UCSD-AML1 (cell line): ENCODE results near the gene CYP2S1.
"Not testable (repeated sequence)": the region's sequence is repeated elsewhere in the genome, so short reads cannot be mapped to it uniquely, and the experiment has no call there.

Experiments
- DNase-seq: peaks from one replicate; lab custom pipeline; 2025; ENCODE audit not compliant: unreplicated experiment; lab: John Stamatoyannopoulos, UW

CYP2S1 gene

DNA sequence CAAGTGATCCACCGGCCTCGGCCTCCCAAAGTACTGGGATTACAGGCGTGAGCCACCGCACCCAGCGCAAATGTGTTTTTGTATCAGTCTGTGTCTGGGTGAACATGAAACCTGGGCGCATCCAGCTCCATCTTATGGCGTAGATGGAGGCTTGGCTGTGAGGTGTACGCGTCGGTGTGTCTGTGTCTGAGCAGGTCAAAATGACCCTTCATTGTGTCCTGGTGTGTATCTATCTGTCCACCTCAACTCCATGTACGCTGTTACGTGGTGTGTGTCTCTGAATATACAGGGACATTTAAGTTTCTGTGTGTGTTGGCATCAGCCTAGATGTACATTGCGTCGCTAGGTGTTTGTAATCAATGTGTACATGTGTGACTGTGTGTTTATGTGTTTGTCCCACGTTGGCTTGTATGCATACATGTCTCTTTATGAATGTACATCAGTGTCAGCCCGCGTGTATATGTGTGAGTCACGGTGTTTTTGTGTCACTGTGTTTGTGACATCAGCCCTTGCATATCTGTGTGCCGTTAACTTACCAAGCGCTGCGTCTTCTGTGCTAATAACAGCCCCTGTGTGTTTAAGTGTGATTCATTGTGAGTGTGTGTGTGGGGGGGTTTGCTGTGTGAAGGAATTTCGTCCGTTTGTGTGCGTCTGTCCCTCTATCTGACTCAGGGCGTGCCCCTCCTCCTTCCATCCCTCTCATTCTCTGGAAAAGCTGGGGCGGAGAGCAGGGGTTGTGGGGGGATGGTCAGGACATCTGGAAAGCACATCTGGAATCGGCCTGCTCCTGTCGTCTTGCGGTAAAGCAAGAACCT is 32.4 kb downstream of the CYP2S1 start:
- DNase-seq: no peak

DNA sequence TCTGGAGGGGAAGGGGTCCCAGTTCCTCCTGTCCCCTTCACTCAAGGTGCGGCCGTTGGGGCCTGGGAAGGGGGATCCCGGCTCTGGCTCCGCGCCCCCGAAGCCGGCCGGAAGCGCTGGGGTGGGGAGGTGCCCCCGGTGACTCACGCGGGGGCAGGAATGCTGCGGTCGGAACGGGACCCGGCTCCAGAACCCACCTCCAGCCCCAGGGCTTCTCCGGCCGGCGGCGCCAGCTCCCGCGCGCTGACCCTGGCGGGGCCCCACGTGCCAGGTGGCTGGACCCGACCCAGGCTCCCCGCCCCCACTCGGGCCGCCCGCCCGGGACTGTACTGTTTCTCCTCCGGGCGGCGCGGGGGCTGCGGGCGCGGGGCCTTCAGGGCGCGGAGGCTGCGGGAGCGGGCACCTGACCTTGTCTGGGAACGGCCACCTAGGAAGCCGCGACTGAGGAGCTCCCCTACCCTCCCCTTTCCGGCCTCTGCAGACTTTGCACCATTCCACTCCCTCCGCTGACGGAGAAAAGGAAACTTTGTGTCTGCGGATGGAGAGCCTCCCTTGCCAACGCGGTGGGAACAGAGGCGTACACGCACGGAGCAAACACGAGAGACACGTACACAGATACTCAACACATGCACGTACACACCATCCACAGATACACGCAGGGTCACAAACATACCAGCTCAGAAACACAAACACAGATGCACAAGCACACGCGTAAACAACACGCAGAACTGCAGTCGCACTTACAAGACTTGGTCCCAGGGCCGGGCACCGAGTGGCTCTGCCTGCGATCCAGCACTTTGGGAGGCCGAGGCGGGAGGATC is 33.2 kb downstream of the CYP2S1 start:
- DNase-seq: peak; percentile 36

DNA sequence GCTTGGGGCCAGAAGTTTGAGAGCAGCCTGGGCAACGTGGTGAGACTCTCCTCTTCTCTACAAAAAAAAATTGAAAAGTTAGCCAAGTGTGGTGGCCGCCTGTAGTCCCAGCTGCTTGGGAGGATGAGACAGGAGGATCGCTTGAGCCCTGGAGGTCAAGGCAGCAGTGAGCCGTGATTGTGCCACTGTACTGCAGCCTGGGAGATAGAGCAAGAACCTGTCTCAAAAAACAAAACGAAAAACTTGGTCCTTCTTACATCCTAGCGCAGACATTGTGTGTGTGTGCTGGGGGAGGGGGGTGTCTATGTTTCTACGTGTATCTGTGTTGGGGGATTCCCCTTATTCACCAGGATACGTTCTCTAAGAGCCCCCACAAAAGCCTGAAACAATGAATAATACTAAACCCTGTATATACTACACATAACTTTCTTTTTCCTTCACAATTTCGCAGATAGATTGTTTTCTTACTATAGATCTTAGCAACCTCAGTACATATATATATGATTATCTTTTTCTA is 33.9 kb downstream of the CYP2S1 start:
- no peak for DNase-seq

DNA sequence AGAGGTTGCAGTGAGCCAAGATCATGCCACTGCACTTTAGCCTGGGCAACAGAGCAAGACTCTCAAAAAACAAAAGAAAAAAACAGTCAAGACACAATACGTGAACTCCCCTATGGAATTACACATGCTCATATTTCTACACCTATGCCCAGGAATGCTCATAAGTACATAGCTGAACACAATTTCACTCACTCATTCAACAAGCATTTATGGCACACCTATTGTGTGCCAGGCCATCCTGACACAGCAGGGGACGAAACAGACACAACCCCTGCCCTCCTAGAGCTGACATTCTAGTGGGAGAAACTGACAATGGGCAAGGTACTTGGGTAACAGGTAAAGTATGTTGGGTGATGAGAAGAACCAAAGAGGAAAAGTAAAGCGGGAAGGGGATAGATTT is 35.5 kb downstream of the CYP2S1 start:
- DNase-seq: no peak

DNA sequence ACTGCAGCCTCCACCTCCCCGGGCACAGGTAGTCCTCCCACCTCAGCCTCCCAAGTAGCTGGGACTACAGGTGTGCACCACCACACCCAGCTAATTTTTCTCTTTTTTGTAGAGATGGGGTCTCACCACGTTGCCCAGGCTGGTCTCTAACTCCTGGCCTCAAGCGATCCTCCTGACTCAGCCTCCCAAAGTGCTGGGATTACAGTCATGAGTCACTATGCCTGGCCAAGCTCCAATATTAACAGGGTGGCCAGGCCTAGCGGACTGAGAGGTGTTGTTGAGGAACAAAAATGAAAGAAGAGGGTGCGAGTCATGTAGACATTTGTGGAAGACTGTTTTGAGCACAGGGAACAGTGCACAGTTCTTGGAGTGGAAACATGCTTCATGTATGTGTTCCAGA is 36.3 kb downstream of the CYP2S1 start:
- DNase-seq: not testable (repeated sequence)

DNA sequence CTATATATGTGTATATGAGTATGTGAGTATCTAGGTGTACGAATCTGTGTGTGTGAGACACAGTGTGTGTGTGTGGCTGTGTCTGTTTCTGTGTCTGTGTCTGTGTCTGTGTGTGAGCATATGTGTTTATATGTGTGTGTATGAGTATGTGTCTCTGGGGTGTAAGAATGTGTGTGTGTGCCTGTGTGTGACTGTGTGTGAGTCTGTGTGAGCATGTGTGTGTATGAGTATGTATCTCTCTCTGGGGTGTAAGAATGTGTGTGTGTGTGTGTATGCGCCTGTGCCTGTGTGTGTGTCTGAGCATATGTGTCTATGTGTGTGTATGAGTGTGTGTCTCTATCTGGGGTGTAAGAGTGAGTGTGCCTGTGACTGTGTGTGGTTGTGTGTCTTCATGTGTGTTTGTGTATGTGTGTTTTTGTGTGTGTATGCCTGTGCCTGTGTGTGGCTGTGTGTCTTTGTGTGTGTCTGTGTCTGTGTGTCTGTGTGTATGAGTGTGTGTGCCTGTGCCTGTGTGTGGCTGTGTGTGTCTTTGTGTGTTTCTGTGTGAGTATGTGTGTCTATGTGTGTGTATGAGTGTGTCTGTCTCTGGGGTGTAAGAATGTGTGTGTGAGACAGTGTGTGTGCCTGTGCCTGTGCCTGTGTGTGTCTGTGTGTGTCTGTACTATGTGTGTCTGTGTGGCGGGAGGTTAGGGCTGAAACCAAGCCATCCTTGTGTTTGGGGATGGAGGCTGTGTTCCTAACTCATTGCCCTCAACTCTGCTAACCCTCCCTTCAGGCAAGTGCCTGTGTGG is 37.2 kb downstream of the CYP2S1 start:
- no peak for DNase-seq

DNA sequence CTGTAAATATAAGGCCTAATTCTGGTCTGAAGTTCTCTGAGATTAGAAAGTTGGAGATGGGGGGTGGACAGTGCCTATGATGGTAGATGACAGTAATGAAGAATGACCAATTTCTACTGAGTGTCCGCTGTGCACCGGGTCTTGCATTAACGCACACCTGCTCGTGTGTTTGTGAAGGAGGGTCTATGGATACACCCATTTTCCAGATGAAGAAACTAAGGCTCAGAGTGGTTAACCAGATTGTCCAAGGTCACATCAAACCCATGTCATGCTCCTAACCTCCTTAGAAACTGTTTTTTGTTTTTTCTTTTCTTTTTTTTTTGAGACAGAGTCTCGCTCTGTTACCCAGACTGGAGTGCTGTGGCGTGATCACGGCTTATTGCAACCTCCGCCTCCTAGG is 39.7 kb downstream of the CYP2S1 start:
- DNase-seq: no peak

DNA sequence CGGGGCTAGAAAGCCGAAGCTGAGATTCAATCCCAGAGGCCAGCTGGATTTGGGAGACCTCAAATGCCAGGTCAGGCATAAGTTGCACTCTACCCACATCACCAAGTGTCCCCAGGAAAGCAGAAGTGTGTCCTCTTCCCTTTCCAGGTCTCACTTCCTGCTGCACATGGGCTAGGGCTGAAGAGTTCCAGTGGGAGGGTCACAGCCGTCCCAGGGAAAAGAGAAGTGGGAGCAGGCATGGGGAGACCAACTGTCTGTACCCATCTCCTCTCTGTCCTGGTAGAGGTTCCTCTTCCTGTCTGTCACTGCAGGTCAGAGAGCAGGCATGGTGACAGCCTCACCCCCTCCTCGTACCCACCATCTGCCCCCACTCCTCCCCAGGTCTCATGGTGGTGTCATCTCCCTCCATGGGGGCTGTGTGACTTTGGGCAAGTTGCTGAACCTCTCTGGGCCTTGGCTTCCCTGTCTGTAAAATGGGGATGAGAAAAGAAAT is 40.8 kb downstream of the CYP2S1 start:
- no peak for DNase-seq

DNA sequence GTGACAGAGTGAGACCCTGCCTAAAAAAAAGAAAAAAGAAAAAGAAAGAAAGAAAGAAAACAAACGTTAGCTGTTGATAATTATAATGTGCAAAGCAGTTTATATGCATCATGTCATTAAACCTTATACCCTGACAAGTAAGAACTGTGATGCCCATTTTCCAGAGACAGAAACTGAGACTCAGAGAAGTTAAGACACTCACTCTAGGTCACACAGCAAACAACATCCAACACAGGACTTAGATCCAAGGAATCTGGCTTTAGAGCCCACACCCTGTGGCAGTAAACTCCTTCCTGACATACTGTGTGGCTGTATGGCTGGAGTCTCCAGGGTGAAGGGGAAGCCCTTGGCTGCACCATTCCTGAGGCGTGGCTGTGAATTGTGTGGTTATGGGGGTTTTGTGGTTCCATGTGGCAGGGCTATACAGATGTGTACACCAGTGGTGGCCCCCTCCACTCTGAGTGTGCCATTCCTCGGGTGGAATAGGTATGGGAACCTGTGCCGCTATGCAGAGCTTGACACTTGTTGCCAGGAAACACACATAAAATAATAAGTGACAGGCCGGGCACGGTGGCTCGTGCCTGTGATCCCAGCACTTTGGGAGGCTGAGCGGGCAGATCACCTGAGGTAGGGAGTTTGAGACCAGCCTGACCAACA is 41.6 kb downstream of the CYP2S1 start:
- DNase-seq: no peak

DNA sequence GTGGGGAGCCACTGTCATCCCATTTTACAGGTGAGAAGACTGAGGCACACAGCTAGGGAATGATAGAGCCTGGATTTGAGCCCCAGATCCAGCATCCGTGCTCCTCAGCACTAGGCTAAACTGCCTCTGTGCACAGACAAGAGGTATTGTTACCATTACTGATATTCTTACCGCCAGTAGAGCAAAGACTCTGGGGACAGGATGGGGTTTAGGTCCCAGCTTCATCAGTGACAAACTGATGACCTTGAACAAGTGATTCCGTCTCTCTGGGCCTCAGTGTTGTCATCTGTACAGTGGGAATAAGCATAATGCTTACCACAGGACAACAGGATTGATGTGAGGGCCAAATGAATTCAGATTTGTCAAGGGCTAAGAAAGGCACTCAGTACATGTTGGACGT is 42.5 kb downstream of the CYP2S1 start:
- DNase-seq: no peak

DNA sequence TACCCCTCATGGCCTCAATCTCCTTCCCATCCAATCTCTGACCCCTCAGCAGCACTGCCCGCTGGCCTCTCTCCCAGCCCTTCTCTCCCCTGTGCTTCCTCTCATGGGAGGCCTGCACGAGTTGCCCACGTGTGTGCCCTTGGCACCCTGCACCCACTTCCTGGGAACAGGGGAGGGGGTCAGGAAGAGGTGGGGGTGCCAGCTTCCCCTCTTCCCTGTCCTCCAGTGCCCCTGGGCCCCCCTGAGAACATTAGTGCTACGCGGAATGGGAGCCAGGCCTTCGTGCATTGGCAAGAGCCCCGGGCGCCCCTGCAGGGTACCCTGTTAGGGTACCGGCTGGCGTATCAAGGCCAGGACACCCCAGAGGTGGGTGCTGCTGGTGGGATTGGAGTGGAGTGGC is 45.2 kb downstream of the CYP2S1 start:
- no peak for DNase-seq

DNA sequence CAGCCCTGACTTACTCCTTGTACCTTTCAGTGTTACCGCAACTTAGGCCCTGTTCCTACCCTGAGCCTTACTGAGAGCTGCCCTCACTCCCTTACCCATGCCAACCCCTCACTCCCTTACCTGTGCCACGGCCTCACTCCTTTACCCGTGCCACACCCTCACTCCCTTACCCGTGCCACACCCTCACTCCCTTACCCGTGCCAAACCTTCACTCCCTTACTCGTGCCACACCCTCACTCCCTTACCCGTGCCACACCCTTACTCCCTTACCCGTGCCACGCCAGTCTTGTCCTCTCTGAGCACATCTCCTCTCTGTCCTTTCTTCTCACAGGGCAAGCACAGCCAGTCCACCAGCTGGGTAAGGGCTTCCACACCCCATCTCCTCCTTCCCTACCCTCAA is 46.3 kb downstream of the CYP2S1 start:
- no peak for DNase-seq

DNA sequence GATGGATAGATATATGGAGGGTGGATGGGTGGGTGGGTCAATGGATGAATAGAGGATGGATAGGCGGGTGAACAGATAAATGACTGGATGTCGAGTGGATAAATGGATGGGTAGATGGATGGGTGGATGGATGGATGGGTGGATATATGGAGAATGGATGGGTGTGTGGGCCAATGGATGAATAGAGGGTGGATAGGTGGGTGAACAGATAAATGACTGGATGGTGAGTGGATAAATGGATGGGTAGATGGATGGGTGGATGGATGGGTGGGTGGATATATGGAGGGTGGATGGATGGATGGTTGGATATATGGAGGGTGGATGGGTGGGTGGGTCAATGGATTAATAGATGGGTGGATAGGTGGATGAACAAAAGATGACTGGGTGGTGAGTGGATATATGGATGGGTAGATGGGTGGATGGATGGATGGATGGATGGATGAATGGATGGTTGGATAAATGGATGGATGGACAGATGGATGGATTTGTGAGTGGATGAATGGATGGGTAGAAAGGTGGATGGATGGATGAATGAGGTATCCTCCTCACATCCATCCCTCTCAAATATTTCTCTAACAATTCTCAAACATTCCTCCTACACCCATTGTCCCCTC is 47.0 kb downstream of the CYP2S1 start:
- no peak for DNase-seq

DNA sequence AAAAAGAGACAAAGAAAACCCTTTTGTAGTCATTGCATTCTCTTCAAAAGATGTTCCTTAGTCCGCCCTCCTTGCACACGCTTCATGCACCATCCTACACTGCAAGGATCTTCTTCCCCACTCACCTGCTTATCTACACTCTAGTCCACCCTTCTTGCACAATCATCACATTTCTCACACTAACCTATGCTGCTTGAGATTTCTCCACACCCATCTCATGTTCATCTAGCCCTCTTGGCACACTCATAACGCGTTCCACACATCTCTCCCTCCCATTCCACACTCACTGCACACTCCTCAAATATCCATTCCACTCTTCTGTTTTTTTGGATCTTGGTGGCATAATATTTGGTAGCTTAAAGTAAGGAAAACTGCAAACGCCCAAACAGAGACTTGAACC is 48.8 kb downstream of the CYP2S1 start:
- DNase-seq: no peak

DNA sequence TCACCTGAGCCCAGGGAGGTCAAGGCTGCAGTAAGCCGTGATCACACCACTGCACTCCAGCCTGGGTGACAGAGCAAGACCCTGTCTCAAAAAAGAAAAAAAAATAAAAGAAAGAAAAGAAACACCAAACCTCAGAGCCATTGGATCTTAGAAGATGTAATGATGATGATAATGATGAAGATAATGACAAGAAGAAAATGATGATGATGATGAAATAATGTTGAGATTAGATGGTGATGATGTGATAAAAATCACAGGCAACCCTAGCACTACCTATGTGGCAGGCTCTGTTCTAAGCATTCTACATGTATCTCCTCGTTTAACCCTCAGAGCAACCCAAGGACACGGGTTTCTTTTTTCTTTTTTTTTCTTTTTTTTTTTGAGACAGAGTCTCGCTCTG is 51.1 kb downstream of the CYP2S1 start:
- no peak for DNase-seq

DNA sequence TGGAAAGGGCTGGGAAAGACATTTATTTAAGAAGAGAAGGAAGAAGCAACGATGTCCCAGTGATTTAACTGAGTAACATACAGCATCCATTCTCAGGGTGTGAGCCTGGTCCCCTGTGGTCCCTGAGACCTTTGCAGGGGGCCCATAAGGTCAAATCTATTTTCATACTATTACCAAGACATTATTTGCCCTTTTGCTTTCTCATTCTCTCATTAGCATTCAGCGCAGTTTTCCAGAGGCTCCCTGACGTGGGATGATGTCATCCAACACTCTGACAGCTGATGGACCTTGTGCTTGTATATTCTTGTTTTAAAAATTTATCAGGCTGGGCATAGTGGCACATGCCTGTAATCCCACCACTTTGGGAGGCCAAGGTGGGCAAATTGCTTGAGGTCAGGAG is 52.8 kb downstream of the CYP2S1 start:
- no peak for DNase-seq

DNA sequence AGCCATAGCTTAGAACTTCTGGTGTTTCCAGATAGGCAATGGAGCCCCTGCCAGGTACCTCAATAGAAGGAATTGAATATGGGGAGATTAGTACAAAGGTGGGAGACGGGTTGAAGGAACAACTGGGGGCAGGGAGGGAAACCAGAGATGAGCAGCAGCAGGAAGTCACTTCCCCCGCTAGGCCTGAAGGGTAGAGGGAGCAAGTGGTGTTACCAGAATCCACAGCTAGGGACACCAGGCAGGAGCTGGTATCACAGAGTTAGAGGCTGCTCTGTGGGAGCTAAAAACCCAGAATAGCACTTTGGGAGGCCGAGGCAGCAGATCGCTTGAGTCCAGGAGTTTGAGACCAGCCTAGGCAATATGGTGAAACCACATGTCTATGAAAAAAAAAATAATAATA is 55.9 kb downstream of the CYP2S1 start:
- no peak for DNase-seq

DNA sequence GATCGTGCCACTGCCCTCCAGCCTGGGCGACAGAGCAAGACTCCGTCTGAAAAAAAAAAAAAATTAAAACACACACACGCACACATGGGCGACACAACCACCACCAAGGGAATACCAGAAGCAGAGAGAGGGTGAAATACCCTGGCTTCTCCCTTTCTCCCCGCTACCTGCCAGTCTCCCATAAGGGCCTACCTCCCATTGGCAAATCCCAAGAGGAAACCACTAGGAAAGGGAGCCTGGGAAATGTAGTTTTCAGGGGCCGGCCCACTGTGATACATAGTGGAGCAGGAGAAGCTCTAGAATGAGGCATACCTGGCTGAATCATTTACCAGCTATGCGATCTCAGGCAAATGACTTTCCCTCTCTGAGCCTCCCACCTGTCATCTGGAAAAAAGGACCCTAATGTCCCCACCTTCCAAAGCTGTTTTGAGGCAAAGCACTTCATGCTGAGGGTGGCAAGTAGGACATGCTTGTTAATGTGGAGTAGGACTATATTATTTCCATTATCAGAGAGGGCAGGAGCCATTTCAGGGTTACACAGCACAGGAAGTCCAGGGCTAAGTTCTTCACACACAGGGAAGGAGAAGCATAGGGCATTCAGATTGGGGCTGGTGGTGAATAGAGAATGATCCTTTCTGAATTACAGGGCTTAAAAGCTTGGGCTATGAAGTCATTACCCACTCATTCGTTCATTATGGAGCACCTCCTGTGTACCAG is 56.8 kb downstream of the CYP2S1 start:
- no peak for DNase-seq

DNA sequence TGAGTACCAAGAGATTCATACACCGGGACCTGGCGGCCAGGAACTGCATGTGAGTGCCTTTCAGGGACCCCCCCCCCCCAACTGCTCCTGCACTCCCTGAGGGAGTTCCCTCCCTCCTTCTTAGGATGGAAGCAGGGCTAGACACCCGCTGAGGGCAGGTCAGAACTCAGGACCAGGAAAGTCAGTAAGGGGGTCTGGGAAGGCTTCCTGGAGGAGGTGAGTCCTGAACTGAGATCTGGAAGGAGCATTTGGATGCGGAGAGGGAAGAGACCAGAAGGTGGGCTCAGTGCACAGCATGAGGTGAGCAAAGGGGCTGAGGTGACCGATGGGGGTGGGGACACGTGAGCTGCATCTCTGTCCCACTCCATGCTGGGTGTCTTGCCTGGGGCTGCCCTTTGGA is 60.6 kb downstream of the CYP2S1 start:
- no peak for DNase-seq

DNA sequence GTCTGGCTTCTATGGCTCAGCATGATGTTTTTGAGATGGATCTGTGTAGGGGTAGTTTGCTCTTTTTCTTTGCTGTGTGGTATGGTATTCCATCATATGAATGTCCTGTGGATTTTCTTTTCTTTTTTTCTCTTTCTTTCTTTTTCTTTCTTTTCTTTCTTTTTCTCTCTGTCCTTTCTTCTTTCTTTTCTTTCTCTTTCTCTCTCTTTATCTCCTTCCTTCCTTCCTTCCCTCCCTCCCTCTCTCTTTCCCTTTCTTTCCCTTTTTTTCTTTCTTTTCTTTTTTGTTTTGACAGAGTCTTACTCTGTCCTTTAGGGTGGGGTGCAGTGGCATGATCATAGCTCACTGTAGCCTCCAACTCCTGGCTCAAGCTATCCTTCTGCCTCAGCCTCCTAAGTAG is 62.2 kb downstream of the CYP2S1 start:
- DNase-seq: no peak
